Inflammatory macrophage treated with lipopolysaccharide for 4 hours (primary cell): ENCODE measurements around the gene SYNC.
"Not testable (repeated sequence)": the region's sequence is repeated elsewhere in the genome, so short reads cannot be mapped to it uniquely, and the experiment has no call there.

Experiments used
- DNase-seq: peaks from one replicate; pipeline ENCODE4 v3.0.0-alpha.2; 2020

SYNC gene

DNA sequence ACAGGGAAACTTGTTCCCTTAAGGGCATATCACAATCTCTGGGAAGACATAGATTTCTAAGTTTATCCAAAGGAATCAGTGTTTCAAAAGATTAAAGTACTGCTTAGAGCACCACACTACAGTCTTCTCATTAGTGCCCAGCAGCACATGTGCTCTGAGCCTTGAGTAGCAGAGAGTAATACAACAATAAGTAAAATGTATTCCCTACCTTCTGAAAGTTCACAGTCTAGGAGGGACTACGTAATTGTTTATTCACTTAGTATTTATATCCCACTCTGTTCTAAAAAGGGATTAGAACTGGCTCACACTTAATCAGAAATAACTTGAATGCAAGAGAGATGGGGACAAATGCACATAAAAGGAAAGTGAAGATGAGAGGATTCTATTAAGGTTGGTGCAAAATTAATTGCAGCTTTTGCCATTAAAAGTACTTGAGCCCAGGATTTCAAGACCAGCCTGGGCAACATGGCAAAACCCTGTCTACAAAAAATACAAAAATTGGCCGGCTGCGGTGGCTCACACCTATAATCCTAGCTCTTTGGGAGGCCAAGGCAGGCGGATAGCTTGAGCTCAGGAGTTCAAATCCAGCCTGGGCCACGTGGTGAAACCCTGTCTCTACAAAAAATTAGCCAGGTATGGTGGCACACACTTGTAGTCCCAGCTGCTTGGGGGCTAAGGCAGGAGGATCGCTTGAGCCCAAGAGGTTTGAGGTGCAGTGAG is 9.0 kb downstream of the SYNC start:
- no peak for DNase-seq

DNA sequence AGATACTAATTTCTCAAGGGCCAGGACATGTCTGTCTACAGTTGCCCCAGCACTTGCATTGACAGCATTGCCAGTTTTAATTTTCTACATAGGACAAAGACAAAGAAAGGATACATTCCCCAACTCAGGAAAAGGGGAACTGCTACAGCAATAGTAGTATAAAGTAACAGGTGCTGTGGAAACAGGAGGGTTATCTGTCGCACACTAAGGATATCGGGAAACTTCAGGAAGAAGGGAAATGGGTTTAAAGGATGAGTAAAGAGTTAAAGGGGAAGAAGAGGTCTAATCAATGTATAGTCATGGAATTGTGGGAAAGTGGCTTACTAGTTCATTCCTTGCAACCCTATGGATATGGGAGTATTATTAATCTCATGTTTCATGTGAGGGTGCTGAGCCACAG is 16.2 kb downstream of the SYNC start:
- DNase-seq = no peak

DNA sequence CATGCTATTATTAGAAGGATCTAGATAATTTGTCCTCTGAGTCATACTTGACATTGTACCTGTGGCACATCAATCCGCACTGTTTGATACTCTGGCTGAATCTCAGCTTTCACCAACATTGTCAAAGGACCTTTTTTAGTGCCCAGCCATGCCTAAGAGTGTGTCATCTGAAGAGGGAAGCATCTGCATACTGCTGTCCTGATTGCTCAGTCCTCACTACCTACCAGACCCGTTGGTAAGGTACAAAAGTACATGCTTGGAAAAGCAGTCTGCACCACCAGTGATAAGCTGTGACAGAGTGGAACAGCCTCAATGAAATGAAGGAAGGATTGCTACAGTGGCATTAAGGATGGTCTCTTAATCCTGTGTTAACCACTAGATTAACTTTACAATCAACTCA is 17.1 kb downstream of the SYNC start:
- no peak for DNase-seq

DNA sequence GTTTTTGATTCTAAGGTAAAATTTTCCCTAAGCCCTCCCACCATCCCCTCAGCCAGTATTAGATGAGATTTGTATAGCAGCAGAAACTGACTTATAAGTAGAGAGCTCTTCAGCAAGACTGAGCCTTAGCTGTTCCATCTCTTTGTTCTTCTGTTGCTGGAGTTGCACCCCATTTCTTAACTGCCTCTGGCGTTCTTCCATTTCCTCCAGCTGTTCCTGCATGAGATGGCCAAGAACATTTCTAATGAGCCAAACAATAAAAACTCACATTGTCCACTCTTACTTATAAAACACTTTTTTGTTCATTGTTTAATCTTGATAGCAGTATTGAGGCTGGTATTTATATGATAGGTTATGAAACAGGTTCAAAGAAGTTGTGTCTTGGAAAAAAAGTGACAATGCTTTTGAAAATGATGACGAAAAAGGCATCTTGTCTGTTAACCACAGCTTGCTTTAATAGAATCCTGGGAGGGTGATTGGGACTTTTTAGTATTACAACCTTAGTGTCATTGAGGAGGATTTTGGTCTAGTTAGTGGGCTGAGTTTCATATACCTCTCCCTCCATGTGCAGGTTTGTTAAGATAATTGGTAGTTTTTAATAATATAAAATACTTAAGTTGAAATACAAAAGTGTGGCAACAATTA is 18.3 kb downstream of the SYNC start:
- no peak for DNase-seq

DNA sequence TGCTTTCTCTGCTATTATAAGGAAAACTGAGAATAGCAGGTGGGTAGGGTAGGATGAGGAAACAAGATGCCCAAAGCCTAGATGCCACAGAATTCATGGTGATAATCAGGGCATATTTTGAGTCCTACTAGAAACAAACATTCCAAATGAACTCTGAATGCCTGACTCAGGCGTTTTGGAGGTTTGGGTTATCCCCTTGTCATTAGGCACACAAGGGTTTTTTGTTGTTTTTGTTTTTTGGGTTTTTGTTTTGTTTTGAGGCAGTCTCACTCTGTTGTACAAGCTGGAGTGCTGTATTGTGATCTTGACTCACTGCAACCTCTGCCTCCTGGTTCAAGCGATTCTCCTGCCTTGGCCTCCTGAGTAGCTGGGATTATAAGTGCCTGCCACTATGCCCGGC is 19.2 kb downstream of the SYNC start:
- no peak for DNase-seq

DNA sequence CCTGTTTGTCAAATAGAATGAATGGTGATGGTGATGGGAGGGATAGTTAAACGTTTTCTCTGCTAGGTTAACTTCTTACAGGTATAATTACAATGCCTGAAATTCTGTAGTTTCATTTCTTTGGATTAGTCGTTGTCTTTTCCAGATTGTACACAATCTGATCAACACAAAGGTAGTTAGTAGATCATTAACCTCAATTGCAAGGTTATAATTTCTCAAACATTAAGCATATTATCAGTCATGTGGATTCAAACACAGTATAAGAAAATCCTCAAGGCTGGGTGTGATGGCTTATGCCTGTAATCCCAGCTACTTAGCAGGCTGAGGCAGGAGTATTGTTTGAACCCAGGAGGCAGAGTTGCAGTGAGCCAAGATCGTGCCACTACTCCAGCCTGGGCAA is 20.6 kb downstream of the SYNC start:
- DNase-seq = no peak

DNA sequence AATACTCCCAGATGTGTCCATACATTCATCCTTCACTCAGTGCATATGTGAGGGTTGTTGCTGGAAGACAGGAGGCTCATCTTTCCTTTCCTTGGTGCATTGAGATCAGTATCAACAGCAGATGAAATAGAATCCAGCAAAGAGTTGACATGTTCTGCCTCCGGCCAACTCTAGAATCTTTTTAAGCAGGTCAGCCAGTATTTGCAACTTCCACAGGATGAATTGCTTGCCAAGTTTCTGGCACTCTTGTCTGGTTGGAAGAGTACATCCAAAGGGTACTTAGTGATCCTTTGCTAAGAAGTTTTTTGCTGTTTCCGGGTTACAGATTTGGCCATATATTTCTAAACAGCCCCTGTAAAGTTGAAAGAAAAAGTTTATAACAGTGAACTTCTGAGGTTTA is 21.1 kb downstream of the SYNC start:
- DNase-seq = no peak

DNA sequence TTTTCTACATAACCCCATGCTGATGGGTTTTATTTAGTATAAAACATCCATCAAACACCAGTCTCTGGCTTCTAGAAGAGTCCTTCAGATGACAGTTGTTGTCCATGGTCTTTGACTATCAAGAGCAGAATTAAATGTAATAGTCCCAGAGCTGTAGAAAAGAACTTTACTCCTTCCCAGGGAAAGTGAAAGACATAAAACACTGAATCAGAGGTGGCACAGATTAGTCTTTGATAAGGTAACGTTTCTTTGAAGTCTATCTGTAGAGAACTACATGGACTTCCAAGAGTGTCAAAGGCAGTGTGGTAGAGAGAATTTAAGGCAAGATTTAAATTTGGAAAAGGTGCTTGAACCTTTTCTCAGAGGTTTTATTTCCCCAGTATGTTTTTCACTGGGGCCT is 21.9 kb downstream of the SYNC start:
- no peak for DNase-seq

DNA sequence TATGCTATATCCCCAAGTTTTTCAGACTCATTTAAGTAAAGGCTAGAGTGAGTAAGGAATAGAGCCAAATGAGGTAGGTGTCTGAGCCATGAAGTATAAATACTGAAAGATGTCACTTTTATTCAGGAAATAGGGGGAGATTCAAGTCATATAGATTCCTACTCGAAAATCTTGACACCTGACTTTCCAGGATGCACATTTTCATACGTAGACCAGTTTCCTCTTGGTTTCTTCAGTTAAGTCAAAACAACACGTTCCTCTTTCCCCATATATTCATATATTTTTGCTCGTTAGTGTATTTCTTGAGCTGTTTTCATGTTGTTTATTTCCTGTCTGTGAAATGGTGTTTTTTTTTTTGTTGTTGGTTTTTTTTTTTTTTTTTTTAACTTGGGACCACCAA is 22.6 kb downstream of the SYNC start:
- not testable (repeated sequence) for DNase-seq

DNA sequence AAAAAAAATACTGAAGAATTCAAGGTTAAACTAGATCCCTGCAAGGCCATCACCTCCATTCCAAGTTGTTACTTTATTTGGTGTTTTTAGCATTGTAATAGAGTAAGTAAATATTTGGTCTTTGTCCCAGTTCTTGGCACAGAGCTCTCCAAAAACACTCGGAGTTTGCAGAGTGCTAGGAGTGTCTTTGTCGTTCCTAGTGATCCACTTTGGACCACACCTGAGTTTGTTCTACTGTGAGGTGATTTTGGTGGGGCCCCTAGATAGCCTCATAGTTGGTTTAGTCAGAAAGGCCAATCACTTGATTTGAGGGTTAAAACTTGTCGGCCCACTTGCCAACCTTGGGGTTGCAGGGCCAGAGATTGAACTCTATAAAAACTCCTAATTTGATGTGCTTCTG is 25.6 kb downstream of the SYNC start:
- no peak for DNase-seq

DNA sequence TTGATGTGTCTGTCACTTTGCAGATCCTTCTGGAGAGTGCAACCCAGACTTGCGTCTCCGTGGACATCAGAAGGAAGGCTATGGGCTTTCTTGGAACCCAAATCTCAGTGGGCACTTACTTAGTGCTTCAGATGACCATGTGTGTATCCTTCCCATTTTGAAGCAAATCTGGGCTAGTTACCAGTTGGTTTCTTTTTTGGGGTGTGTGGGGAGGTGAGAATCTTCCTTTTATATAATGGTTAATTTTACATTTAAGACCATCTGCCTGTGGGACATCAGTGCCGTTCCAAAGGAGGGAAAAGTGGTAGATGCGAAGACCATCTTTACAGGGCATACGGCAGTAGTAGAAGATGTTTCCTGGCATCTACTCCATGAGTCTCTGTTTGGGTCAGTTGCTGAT is 33.9 kb downstream of the SYNC start:
- DNase-seq = not testable (repeated sequence)

DNA sequence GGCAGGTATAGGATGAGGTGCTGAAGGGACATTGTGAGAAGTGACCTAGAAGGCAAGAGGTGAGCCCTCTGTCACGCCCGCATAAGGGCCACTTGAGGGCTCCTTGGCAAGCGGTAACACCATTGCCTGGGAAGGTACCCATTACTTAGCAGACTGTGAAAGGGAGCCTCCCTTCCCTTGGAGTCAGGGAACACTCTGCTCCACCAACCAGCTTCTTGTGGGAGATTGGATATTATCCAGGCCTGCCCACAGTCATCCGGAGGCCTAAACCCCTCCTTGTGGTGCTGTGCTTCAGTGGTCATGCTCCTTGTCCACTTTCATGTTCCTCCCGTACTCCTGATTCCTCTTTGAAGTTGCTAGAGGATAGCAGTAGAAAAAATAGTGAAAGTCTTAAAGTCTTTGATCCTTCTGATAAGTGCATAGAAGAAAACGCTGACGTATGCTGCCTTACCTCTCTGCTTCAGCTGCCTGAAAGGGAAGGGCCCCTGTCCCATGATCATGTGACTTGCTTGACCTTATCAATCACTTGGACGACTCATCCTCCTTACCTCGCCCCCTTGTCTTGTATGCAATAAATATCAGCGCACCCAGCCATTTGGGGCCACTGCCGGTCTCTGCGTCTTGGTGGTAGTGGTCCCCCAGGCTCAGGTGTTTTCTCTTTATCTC is 35.5 kb downstream of the SYNC start:
- DNase-seq = no peak

DNA sequence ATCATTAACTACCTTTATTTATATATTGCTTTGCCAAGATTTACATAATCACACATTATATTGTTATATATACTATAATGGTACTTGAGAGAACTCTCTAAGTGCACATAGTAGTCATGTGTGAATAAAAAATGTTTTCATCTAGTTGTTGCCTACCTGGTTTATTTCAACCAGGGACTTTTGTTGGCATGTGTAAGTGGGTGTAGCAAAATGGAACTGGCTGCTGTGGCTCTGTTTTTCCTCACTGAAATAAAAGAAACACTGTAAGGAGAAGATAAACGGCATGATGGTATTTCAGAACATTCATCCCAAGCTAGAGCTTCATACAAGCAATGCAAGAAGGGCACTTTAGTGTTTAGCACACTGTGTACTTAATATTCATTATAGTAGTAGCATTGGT is 36.7 kb downstream of the SYNC start:
- DNase-seq = no peak

DNA sequence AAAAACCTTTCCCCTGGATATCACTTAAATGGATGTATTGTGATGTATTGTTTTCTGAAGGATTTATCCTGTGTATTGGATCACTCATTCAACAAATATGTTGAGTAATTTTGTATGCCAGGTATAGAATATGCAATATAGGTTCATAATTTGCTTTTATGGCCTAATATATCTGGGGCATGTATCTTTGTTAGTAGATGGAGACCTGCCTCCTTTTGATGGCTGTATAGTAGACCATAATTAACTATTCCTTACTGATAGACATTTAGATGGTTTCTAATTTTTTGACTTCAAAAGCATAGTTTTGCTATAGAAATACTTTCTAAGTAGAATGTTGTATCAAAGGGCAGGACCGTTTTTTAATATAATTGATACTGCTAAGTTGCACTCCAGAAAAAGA is 43.0 kb downstream of the SYNC start:
- no peak for DNase-seq

DNA sequence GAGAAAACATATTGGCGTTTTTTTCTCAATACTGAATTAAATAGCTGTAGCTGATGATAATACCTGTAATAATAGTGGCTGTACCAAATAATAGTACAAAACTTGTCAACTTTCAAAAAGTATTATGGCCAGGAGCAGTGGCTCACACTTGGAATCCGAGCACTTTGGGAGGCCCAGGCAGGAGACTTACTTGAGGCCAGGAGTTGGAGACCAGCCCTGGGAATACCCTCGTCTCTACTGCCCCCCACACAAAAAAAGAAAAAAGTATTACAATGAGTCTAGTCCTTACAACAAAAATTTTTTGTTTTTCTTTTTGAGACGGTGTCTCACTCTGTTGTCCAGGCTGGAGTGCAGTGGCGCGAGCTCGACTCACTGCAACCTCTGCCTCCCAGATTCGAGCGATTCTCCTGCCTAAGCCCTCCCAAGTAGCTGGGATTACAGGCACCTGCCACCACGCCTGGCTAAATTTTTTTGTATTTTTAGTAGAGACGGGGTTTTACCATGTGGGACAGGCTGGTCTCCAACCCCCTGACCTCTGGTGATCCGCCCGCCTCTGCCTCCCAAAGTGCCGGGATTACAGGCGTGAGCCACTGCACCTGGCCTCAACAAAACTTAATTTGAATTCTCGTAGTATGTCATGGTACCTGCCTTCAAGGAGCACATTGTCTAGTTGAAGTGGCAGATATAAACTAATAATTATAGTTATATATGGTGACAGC is 50.2 kb downstream of the SYNC start:
- DNase-seq = no peak

DNA sequence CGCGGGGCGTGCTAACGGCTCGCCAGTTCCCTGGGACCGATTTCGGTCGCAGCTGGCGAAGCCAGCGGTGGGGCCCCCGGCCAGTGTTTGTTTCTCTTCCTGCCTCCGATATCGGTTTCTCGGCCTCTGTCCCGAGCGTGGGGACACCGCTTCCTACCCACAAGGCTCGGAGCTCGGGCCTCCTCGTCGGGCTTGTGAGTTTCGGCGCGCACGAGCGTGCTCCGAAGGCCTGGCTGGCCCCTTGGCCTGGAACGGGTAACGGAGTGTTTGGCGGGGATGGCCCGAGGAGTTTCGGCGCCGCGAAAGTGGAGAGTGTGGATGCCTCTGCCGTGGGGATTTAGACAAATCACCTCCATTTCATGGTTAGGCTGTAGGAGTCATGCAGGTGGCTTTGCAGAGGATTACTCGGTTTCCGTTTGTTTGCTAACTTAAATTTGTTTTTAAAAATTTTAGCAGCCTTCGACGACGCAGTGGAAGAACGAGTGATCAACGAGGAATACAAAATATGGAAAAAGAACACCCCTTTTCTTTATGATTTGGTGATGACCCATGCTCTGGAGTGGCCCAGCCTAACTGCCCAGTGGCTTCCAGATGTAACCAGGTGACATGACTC is 51.0 kb downstream of the SYNC start:
- peak; percentile 69 for DNase-seq

DNA sequence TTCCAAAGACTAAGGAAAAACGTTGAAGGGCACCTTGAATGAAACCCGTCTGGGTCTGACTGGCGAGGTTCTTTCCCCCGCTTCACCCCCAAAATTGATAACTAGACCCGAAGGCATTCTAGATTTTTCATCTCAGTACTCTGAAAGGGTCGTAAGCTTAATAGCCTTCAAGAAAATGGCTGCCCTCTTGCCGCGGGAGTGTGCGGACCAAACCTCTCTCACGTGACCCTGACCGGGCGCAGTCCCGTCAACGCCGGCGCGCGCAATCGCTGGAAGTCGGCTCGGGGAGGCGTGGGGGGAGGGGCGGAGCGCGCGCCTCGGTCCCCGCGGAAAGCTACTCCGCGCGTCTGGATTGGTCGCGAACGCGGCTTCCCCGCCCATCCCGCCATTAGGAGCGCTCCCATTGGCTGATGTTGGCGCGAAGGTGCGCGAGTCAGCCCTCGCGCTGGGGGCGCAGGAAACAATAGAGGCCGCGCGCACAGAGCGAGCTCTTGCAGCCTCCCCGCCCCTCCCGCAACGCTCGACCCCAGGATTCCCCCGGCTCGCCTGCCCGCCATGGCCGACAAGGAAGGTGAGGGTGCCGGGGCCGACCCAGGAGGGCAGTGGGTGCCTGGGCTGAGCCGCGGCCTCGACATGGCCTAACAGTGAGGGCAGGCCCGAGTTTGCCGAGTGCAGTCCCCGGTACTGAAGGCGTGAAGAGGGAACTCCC is 51.7 kb downstream of the SYNC start, which contains the start of gene RBBP4:
Gene RBBP4, plus strand, starts transcription at position 457 of the 709 bp plus-strand sequence. Its CDS starts 99 bp downstream, at position 556.
- peak; percentile 98 for DNase-seq

DNA sequence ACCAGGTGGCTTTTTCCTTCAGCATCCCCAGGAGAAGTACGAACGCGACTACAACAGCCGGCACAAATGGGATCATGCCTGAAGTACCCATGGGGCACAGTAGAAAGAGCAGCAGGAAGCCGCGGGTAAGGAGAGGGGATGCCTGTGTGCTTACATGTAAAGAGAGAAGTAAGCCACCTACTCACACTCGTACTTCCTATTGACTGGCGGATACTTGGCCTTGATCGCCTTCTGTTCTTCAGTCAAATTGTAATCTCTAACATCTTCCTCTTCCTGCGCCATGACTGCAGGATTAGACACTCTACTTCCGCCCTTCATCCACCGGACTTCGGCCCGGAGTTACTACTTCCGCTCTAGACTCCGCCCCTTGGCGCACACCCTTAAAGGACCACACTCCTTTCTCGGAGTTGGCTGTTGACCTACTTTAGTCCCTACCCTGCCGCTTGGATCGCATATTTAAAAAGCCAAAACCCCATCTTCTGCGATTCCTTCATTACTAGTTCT is 52.3 kb downstream of the SYNC start, which contains the start of gene ZBTB8OS:
Gene ZBTB8OS, minus strand, starts transcription at position 303 of the 504 bp plus-strand sequence. Its CDS starts 21 bp downstream, at position 282.
- DNase-seq = peak; percentile 98

DNA sequence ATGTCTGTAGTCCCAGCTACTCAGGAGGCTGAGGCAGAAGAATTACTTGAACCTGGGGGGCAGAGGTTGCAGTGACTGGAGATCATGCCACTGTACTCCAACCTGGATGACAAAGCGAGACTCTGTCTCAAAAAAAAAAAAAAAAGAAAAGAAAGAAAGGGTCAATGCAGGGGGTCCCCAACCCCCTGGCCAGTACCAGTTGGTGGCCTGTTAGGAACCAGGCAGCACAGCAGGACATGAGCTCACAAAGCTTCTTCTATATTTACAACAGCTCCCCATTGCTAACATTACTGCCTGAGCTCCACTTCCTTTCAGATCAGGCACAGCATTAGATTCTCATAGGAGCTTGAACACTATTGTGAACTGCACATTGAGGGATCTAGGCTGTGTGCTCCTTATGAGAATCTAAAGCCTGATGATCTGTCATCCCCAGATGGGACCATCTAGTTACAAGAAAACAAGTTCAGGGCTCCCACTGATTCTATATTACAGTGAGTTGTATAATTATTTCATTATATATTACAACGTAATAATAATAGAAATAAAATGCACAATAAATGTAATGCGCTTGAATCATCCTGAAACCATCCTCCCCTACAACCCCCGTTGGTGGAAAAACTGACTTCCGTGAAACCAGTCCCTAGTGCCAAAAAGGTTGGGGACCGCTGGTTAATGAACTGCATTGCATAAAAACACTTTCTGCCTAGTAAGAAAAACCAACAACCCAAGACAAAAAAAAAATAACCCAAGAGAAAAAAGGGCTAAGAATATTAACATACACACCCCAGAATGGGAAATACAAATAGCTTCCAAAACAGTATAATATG is 55.0 kb downstream of the SYNC start:
- no peak for DNase-seq

DNA sequence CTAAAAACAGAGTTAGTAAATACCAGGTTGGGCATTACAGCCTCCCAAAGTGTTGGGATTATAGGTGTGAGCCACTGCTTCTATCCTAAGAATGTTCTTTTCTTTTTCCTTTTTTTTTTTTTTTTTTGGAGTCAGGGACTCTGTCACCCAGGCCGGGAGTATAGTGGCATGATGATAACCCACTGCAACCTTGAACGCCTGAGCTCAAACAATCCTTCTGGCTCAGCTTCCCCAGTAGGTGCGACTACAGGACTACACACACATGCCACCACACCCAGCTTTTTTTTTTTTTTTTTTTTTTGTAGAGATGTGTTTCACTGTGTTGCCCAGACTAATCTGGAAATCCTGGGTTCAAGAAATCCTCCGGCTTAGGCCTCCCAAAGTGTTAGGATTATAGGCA is 58.1 kb downstream of the SYNC start:
- DNase-seq = no peak

DNA sequence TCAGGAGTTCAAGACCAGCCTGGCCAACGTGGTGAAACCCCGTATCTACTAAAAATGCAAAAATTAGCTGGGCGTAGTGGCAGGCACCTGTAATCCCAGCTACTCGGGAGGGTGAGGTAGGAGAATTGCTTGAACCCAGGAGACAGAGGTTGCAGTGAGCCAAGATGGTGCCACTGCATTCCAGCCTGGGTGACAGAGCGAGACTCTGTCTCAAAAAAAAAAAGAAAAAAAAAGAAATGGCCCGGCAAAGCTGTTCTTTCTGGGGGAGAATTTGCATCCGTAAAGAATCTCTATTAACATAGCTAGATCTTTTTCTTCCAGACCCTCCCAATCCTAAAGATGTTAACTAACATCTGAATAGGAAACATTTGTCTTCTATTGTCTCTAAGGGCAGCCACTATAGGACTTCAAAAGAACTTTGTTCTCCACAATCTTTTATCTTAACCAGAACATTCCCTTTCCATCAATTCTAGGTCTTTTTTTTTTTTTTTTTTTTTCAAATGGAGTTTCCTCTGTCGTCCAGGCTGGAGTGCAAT is 60.2 kb downstream of the SYNC start:
- DNase-seq = not testable (repeated sequence)
